MM.1S (cell line): ENCODE results near the gene LTB.

Experiments used
- CTCF ChIP-seq: fragments of 300-600 bp; sonication (generic); IDR thresholded peaks from 2 replicates; pipeline ENCODE4 v1.5.1; 2016; ENCODE audit warnings: antibody characterized with exemption, low read length, mixed read lengths
- EZH2phosphoT487 ChIP-seq: fragments of 300-600 bp; sonication (generic); IDR thresholded peaks from 2 replicates; pipeline ENCODE4 v1.6.1; 2018; ENCODE audit warnings: antibody characterized with exemption, low read length

- TF ChIP-seq EZH2phosphoT487 (no peak), CTCF (no peak)
Observed at GRCh38 chr6:31588871-31589650, 6.8 kb upstream of the LTB start.
